Measurements from ENCODE around the gene CLCN3.
"Not testable (repeated sequence)": the region's sequence is repeated elsewhere in the genome, so short reads cannot be mapped to it uniquely, and the experiment has no call there.

The CLCN3 gene

DNA sequence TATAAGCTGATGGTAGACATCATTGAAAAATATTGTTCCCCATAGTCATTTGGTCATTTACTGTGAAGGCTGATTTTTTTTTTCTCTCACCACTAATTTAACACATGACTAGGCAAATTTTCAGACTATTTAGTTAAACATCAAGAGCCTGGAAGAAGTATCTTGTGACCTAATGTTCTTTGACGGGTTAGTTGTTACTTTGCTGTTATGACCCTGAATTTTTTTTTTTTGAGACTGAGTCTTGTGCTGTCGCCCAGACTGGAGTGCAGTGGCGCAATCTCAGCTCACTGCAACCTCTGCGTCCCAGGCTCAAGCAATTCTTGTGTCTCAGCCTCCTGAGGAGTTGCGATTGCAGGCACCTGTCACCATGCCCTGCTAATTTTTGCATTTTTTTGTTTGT lies 70.4 kb downstream of the CLCN3 start:
- DNase-seq: no peak

DNA sequence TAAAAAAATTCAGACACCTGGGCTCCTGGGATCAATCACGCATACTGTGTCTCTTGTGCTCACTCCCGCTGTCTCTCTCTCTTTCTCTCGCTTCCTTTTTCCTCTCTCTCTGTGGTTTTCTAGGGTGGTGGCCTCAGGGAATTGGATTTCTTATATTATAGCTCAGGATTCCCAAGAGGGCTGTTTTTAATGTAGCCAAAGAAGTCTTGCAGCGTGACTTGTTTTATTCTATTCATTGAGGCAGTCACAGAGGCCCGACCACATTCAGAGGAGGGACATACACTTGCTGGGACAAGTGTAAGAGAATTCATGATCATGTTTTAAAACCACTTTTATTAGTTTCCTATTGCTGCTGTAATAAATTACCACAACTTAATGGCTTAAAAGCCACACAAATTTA lies 78.0 kb downstream of the CLCN3 start:
- no peak for DNase-seq

DNA sequence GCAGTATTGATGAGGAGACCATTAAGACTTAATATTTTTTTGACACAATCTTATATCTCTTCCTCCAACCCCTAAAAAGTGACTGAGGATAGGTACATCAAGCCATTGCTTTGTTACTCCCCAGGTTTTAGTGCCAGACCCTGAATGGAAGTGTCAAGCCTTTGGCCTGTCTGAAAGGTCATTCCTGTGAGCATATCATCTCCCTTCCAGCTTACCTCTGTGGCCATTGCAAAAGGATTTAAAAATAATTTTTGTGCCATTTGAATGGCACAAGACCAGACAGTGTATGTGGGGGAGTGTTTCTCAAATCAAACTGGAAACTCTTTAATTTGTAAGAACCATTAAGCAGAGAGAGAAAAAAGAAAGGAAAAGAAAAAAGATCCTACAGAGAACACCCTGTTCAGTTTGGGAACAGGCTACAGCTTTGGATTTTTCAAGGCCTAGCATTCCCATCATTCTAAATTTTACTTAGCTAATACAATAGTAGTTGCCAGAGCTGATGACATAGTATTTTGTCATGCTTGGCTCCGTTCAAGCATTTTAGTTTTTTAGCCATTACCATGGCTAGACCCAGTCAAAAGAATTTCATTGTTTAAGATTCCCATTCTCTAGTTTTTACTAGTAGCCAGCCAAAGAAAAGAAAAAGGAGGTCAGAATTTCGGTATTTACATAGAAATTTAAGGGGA lies 87.7 kb downstream of the CLCN3 start:
- DNase-seq: no peak

DNA sequence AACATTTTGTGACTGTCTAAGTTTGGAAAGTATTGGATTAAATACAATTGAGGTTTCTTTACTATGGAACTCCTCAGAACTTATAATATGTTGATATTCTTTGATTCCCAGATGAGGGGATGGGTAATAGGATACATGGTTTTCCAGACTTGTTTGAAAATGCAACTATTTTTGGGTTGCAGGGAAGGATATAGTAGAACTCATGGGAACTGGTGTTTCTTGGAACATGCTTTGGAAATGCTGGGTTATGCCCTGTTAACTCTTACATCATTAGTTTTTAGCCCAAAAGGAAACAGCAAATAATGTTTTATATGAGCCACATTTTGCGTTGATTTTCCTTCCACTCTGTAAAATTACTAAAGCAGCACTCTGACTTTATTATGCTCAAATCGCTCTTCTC lies 95.4 kb downstream of the CLCN3 start:
- no peak for DNase-seq

DNA sequence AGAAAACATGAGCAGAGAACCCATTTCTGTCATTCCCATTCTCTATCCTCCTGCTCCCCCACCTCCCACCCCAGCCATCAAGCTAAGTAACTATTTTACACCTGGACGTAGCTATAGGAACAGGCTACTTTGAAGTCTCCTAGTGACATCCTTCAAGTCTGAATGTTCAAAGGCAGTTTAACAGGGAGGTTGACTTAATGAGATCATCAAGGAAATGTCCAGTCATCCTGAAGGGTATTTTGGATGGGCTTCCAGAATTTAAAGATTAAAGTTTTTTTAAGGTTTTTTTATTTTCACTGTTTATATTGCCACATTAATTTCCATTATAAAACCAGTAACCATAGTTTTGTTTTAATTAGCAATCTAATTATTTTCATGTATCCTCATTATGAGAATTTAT lies 96.3 kb downstream of the CLCN3 start:
- DNase-seq: no peak

DNA sequence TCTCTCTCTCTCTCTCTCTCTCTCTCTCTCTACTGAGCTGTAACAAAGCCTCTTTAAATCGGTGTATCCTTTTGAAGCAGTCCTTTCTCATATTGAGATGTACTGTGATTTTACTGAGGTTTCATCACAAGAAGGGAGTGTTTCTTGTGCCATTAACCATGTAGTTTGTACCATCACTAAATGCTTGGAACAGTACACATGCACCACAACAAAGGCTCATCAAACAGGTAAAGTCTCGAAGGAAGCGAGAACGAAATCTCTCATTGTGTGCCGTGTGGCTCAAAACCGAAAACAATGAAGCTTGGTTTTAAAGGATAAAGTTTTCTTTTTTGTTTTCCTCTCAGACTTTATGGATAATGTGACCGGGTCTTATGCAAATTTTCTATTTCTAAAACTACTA lies 100.2 kb downstream of the CLCN3 start:
- DNase-seq: no peak

DNA sequence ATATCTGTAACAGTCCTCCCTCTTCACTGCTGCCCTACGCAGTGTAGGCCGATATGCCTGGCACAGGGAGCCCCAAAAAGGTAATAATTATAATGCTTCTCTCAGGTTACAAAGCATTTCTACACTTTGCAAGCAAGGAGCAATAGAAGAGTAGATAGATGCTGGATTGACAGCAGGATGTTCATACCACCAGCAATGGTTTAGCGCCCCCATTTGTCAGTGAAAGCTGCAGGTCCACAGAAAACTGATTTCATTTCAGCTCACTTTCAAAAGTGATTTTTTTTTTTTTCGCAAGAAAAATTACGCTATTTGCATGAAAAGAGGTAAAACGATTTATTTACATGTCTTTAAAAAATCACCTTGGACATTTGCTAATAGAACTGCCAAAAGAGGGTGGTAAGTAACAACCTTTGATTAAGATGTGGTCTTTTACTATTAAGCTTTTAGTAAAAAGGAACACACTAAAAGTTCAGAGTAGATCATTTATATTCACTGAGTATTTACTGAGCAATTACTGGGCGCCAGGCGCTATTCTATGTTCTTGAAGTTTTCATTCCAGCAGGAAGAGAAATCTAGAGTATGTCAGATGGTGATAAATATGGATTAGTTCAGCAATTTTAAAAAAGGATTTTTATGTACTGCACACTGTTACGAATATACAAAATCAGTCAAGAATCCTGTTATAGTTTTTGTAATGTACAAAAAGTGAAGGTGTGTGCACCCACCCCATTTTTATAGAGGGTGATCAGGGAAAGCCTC lies 103.0 kb downstream of the CLCN3 start:
- no peak for DNase-seq

DNA sequence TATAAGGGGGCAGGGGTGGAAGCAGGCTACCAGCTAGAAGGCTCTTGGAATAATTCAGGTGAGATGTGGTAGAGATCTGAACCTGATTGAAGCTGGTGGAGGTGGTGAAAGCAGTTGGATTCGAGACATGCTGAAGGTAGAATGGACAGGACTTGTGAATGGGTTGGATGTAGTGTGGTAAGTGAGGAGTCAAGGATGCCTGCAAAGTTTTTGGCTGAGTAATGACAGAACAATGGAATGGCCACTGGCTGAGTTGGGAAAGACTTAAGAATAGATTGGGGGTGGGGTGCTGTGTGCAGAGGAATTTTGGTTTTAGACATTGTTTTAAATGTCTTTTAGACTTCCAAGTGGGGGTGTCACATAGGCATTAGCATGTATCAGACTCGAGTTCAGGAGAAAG lies 103.9 kb downstream of the CLCN3 start:
- DNase-seq: no peak

DNA sequence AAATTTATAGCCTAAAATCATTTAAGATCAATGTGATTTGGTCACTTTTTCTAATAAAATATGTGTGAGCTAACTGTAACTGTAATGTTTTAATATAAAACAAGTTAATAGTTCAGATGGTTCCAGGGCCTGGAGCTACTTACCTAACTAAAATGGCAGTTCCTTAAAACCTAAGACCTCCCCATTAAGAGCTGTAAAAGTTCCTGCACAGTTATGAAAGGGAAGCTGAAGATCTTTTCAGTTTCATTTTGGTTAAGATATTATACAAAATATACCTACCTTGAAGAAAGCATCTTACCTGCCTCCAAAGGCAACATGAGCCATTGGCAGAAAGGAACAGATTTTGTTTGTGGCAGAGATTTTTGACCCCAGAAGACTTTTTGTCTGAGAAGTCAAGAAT lies 107.2 kb downstream of the CLCN3 start:
- no peak for DNase-seq

DNA sequence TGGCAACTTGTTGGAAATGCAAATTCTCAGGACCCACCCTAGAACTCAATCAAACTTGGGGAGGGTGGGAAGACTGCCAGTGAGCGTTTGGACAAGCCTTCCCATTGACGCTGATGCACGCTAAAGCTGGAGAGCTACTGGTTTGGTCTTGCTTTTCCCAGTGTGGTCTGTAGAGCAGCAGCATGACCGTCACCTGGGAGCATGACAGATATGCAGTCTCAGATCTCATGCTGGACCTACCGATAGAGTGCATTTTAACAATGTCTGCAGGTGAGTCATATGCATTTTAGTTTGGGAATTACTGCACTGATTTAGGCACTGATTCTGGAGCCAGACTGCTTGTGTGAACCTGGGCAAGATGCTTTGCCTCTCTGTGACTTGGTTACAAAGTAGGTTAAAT lies 110.2 kb downstream of the CLCN3 start:
- DNase-seq: no peak

DNA sequence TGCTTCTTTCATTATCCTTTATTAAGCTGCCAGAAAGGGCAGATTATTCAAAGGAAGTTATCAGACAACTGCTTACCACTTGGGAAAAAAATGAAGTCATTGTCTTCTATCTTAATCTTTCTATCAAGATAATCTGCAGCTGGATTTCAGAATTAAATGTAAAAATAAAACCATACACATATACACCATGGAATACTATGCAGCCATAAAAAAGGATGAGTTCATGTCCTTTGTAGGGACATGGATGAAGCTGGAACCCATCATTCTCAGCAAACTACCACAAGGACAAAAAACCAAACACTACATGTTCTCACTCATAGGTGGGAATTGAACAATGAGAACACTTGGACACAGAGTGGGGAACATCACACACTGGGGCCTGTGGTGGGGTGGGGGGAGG lies 118.2 kb downstream of the CLCN3 start:
- DNase-seq: not testable (repeated sequence)

DNA sequence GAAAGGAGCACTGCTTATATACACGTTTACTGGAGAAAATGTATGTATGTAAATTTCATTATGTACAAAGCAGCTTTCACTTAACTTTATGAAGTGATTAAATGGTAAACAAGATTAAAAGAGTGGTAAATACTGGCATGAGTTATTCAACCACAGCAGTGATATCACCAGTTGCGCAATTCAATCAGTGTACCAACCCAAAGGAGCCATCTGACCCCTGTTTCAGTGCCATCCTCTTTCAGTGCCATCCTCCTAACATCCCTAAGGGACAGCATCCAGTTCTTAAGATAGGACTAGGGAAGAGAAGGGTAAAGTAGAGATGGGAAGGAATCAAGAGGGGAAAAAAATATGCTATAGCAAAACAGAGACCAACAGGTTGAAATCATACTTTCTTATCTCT lies 121.2 kb downstream of the CLCN3 start:
- DNase-seq: no peak

DNA sequence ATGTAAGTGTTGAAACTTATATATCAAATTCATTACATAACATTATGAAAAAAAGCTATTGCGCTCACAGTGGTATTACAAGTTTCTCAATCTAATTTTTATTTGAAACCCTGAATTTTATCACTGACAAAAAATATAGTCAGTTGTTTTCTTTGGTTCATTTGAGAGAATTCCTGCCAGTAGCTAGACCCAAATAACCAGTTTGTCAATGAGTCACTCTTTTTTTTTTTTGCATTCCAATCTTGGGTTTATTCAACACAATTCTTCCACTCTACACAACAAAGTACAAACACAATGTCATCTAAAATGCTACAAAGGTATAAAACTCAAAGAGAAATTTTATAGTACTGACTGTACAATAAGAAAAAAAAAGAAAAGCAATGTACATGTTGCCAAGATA lies 124.2 kb downstream of the CLCN3 start:
- DNase-seq: no peak

DNA sequence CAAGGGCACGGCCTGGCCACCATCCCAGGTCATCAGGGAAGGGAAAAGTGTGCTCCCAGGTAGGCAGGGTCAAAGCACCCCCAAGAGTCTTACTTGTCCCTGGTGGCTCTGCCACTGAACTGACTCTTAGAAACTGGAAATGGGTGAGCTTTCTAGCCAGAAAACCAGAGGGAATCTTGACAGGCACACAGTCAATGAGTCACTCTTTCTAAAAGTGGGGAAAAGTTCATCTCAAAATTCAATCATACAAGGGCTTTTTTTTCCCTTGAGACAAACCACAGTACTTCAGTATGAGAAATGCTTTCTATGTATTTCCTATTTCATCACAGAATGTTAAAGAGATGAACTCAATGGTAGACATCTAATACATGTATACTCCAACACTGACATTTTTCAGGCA lies 124.9 kb downstream of the CLCN3 start:
- DNase-seq: no peak

DNA sequence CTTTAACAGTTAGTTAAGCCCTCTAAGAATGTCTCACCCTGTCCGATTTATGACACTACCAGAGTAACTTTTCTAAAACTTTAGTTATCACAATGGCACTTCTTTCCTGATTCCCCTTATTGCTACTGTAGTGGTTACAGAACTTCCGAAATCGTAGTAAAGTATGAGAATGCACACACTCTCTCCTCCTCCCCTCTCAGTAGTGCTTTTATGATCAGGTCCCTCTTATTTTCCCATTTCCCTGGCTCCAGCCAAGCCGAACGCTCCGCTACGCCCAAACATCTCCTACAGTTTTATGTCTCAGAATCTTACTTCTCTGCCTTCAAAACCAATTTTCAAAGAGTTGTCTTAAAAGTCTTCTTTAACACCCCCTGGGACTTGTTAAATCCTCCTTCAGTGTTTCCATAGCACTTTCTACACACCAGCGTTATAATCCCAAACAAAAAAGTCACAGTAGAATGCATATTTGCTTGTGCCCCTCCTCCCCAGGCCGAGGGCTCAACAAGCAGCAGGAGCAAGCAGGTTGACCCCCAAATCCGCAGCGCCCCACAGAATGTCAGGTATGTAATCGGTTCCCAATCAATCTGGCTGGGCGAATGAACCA lies 136.7 kb downstream of the CLCN3 start:
- peak in 1 of 56 donors; percentile 56 for DNase-seq

DNA sequence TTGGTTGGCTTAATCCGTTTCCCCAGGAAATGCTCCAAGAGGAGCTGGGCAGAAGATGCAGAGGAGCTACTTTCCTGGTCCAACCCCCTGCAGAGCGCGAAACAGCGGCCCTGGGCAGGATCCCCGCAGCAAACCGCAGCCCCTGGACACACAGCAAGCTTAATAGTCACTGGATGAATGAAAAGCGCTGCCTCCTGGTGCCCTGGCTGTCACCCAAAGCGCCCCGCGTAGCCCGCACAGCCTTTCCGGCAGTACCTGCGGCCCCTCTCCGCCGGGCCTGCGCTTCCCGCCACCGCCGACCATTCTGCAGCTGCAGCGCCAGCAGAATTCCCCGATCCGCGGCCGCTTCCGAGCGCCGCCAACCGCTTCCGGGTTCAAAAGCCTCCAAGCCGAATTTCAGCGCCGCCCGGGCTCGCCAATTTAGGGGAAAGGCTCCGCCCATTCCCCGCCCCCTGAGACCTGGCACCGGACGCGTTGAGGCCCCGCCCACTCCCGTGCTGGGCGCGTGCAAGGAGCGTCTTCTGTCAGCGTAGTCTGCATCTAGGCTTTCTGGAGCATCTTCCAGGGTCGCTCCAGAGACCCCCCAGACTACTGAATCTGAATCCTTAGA lies 137.3 kb downstream of the CLCN3 start, which contains the start of gene HPF1:
HPF1 (minus strand) TSS at position 370 of the 610 bp plus-strand sequence; CDS start at position 303, 67 bp downstream.
- DNase-seq: peak; percentile 30 to 92 (median 80)

DNA sequence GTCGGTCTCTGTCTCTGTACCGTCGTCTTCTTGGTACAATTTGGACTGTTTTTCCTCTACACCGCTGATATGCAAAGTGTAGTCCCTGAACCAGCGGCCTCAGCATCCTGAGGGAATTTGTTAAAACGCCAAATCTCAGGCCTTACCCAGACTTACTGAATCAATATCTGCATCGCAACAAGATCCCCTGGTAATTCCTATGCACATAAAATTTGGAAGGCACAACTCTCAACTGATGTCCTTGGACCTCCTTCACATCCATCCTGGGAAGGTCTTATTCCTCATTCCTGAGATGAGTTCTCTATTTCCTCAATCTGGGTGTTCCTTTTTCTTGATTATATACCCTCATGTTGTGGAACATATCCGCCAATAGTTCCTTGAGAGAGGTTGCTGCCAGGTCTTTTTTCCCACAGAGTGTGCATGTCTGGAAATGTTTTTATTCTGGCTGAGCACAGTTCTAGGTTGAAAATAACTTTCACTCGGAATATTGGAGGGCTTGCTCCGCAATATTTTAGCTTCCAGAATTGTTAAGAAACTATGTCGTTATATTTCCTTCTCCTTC lies 138.1 kb downstream of the CLCN3 start:
- peak in 1 of 56 donors; percentile 6 for DNase-seq

DNA sequence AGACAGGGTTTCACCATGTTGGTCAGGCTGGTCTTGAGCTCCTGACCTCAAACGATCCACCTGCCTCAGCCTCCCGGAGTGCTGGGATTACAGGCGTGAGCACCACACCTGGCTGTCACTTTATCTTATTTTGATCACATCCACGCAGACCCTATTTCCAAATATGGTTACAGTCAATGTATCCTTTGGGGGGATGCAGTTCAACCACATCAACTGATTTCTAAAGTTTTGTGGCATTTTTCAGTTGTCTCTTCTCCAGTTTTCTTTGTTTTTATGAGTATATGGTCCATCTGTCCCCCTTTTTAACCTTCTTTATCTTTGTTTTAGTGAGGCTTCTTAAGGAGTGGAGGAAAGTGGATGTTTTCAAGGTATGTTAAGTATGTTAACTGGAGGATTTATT lies 141.5 kb downstream of the CLCN3 start:
- DNase-seq: no peak

DNA sequence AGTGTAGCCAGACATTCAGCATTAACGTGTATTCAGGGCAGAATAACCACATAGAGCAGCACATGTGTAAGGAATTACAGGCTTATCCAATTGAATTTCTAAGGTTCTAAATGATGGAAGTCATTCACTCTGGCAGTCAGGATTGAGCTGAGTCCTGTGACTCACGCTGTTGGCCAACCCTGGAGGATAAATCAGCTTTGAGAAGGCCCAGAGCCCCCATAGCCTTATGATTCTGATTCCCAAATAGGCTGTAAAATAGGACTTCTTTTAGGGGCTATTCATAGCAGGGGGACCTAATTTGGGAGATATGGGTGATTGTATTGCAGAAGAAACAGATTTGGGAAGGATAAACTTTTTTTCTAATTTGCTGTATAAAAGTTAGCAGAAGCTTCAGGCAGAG lies 145.5 kb downstream of the CLCN3 start:
- DNase-seq: no peak

DNA sequence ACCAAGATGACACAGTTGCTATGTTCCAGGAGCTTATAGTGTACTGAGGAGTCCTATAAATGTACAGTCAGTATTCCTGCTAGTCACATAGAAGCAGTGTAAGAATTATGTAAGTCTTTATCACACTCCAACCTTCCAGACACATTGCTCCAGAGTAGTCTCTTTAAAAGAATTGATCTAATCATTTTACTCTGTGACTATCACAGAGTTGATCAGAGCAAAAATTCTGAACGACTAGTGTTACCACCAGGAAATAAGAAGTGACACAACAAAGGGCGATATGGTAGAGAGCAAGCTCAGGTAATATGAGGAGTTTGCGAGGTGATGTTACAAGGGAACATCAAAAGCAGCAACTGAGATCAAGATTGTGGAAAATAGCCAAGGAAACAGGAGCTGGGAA lies 146.4 kb downstream of the CLCN3 start:
- DNase-seq: no peak

DNA sequence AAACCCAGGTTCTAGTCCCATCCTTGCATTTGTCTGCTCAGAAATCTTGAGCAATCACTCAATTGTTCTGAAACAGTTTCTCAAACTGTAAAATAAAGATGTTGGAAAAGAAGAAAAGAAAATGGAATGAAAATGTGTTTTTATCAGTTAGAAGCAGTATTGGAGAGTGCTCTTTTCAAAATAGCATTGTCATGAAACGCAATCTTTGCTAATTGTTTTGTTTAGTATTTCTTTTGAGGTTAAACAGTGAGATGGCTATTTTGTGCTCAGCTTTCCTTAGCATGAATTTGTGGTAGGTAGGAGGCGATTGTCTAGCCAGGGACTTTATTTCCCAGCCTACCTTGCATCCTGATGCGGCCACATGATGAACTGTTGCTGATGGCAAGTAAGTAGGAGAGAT lies 148.0 kb downstream of the CLCN3 start:
- DNase-seq: no peak

DNA sequence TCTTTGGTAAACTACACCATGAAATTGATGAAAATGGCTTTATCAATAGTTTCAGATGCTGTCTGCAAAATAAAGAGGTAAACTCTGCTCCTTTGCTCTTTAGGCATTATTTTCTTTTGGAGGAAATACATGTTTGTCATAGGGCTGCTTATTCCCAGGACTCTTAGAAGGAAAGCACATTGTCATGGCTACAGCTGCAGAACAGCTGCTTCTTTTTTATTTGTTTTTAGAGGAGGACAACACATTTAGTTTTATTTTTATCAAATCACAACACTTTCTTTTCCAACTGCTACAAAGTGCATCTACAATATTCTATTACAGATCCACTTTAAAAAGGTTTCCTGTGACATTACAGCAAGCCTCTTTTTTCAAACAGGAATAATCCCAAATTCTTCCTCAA lies 150.0 kb downstream of the CLCN3 start:
- DNase-seq: no peak
